ENCODE results near the gene GFPT2. TPM values are rescaled to one million over a fixed set of nuclear protein-coding genes. Genes with fewer than 3 reads are reported as not detected.

The GFPT2 gene
- total and polyA plus RNA-seq, 10 of the 15 experiments (the other 5 are each of a cell fraction or from before 2014, with no cell fraction given): 0.05 to 0.33 (median 0.11) TPM; not detected in 4

DNA sequence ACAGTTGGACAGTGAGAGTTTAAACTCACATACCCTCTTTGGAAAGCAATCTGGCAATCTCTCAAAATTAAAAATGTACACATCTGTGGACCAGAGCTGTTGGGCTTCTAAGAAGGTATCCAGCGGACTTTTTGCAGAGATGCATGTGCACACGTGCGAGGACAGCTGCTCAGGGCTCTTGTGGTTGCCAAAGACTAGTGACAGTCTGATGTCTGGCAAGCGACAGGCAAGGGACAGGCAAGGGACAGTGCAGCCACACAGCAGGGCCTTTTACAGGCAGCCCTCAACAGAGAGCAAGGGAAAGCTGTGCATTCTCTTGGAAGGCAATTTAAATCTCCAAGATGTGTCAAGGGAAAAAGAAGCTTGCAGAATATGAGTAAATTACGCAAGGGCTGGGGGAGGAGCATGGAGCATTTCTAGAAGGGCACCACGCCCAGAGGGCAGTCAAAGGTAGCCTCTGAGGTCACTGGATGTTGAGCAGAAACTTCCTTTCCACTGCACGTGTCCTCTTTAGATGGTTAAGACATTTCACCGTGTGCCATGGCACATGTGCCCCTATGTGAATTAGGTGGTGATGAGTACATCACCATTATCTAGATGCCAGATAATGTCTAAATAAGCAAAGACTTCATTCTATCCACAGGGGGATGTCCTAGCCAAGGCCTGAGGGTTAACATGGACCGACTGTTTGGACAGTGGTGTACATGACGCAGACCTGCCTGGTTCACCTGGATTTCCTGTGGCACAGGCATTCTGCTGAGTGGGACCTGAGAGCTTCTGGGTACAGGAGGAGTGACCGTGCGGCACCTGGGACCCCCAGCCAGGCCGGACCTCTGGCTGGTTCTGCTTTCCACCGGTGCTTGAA is 9.1 kb downstream of the GFPT2 start:
- intact Hi-C loops (cut with micrococcal nuclease; ENCODE audit: unreplicated experiment): no loop called here
- ChIA-PET RAD21 (ENCODE audit: unreplicated experiment) (no interaction called here), SMC1A (ENCODE audit: uncharacterized antibody, unreplicated experiment) (interaction anchor here (0.7 to 1.6 kb wide), 3 partner anchors 13 to 51 kb away, joined by 3 to 4 read pairs (median 3); no protein-coding TSS in a partner anchor), CTCF (interaction anchor here (0.8 to 5.3 kb wide), 2 partner anchors 16 to 50 kb away, joined by 3 to 20 read pairs; no protein-coding TSS in a partner anchor), POLR2A (no interaction called here)
- H4K20me1 ChIP-seq (ENCODE audit: control insufficient read depth, insufficient read depth): no peaks in the 10 kb centered on the region
- H3K4me1 ChIP-seq (ENCODE audit: control insufficient read depth, insufficient read depth, low read length): no peaks in the 10 kb centered on the region
- no peaks in the 10 kb centered on the region for H3K36me3 ChIP-seq (ENCODE audit: control insufficient read depth in 2 of 2, insufficient read depth in 2 of 2, low read length in 1 of 2)
- DNase-seq (ENCODE audit: low read depth, low spot score): no peak
- in situ Hi-C loops (cut with MboI): no loop called here
- H3K4me2 ChIP-seq (ENCODE audit: control insufficient read depth, insufficient read depth): no peak overlapping the region
- H3K79me2 ChIP-seq (ENCODE audit: control insufficient read depth, insufficient read depth, low read length): no peaks in the 10 kb centered on the region
- no peaks in the 10 kb centered on the region for H3K9me3 ChIP-seq (replicated peaks; ENCODE audit: control insufficient read depth, insufficient read depth, low read length)
- no peak overlapping the region for H3K27ac ChIP-seq (ENCODE audit: control insufficient read depth, insufficient read depth)
- FAIRE-seq: no peak
- ATAC-seq: no peak
- no peak overlapping the region for H2AFZ ChIP-seq (ENCODE audit: control insufficient read depth, low read depth, low read length)
- 36% methylated on average over 14 of the region's 14 CpGs for WGBS (ENCODE audit: insufficient coverage, insufficient replicate concordance, low lambda C conversion rate, missing lambda C conversion rate)
- TF ChIP-seq ZNF207 (IDR thresholded peaks at IDR 0.05; ENCODE audit: borderline replicate concordance) (no peak), GABPA (IDR thresholded peaks at IDR 0.05; ENCODE audit: low read depth) (no peak), FOS (IDR thresholded peaks at IDR 0.05; ENCODE audit: borderline replicate concordance, extremely low read depth, insufficient read length) (no peak), NFIC (IDR thresholded peaks at IDR 0.05; ENCODE audit: low read depth, low read length) (no peak), CREB1 (IDR thresholded peaks at IDR 0.05; ENCODE audit: low read depth) (no peak), RELA (IDR thresholded peaks at IDR 0.05; ENCODE audit: borderline replicate concordance, partially characterized antibody) (no peak), SUPT20H (IDR thresholded peaks at IDR 0.05; ENCODE audit: borderline replicate concordance, control insufficient read depth, low read depth, low read length) (no peak), EP300 (IDR thresholded peaks at IDR 0.05; ENCODE audit: borderline replicate concordance in 1 of 2, control insufficient read depth in 1 of 2, low read depth in 2 of 2, low read length in 2 of 2) (no peak), MEF2B (IDR thresholded peaks at IDR 0.05; ENCODE audit: partially characterized antibody, poor library complexity, severe bottlenecking) (no peak), MYB (IDR thresholded peaks at IDR 0.05; ENCODE audit: borderline replicate concordance, low read depth, low read length) (no peak), ESRRA (IDR thresholded peaks at IDR 0.05; ENCODE audit: low read length) (no peak), TARDBP (IDR thresholded peaks at IDR 0.05; ENCODE audit: borderline replicate concordance) (no peak), KLF5 (IDR thresholded peaks at IDR 0.05; ENCODE audit: partially characterized antibody) (no peak), TCF3 (IDR thresholded peaks at IDR 0.05; ENCODE audit: borderline replicate concordance, insufficient read depth, low read depth, low read length) (no peak), SMAD5 (IDR thresholded peaks at IDR 0.05; ENCODE audit: low read depth) (no peak), ZNF384 (IDR thresholded peaks at IDR 0.05; ENCODE audit: borderline replicate concordance, low read depth, low read length) (no peak)
- TF ChIP-seq, protein P1, sequence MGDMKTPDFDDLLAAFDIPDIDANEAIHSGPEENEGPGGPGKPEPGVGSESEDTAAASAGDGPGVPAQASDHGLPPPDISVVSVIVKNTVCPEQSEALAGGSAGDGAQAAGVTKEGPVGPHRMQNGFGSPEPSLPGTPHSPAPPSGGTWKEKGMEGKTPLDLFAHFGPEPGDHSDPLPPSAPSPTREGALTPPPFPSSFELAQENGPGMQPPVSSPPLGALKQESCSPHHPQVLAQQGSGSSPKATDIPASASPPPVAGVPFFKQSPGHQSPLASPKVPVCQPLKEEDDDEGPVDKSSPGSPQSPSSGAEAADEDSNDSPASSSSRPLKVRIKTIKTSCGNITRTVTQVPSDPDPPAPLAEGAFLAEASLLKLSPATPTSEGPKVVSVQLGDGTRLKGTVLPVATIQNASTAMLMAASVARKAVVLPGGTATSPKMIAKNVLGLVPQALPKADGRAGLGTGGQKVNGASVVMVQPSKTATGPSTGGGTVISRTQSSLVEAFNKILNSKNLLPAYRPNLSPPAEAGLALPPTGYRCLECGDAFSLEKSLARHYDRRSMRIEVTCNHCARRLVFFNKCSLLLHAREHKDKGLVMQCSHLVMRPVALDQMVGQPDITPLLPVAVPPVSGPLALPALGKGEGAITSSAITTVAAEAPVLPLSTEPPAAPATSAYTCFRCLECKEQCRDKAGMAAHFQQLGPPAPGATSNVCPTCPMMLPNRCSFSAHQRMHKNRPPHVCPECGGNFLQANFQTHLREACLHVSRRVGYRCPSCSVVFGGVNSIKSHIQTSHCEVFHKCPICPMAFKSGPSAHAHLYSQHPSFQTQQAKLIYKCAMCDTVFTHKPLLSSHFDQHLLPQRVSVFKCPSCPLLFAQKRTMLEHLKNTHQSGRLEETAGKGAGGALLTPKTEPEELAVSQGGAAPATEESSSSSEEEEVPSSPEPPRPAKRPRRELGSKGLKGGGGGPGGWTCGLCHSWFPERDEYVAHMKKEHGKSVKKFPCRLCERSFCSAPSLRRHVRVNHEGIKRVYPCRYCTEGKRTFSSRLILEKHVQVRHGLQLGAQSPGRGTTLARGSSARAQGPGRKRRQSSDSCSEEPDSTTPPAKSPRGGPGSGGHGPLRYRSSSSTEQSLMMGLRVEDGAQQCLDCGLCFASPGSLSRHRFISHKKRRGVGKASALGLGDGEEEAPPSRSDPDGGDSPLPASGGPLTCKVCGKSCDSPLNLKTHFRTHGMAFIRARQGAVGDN (IDR thresholded peaks at IDR 0.05): no peak
- TF ChIP-seq, protein P2, sequence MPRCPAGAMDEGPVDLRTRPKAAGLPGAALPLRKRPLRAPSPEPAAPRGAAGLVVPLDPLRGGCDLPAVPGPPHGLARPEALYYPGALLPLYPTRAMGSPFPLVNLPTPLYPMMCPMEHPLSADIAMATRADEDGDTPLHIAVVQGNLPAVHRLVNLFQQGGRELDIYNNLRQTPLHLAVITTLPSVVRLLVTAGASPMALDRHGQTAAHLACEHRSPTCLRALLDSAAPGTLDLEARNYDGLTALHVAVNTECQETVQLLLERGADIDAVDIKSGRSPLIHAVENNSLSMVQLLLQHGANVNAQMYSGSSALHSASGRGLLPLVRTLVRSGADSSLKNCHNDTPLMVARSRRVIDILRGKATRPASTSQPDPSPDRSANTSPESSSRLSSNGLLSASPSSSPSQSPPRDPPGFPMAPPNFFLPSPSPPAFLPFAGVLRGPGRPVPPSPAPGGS (IDR thresholded peaks at IDR 0.05; ENCODE audit: borderline replicate concordance, insufficient read depth, low read depth, low read length, poor library complexity, severe bottlenecking): no peak
- peaks cover 0 to 2% of the 10 kb centered on the region in 2 experiments; a peak in 2 of 4 replicates for H3K27me3 ChIP-seq (replicated peaks in 1 of 2; ENCODE audit: control insufficient read depth in 2 of 2, insufficient read depth in 2 of 2, low read length in 1 of 2)
- no peak overlapping the region for H3K4me3 ChIP-seq
- H3K9ac ChIP-seq (ENCODE audit: control insufficient read depth, insufficient read depth, low read length): no peak overlapping the region
- BruUV-seq (replicated peaks): no TSS peak

All from GM12878 (cell line).